Liver (tissue), 3 donors: Measurements from ENCODE around the gene TMEM167A.

Experiments used
- EGR1 ChIP-seq, 2 donors: IDR thresholded peaks; 2 replicates each; pipeline ENCODE4 v1.6.1; 2016 to 2018; ENCODE audit warnings: antibody characterized with exemption in 2 of 2, low read depth in 2 of 2
- FOXA1 ChIP-seq: IDR thresholded peaks from 2 replicates; pipeline ENCODE4 v1.6.1; 2016; ENCODE audit warnings: antibody characterized with exemption
- GABPA ChIP-seq, 2 donors: IDR thresholded peaks in 1 of 2; conservative IDR thresholded peaks in 1 of 2; 2 replicates each; pipeline ENCODE4 v1.6.1; 2016; ENCODE audit warnings: antibody characterized with exemption in 2 of 2, mild to moderate bottlenecking in 1 of 2, moderate library complexity in 1 of 2
- HNF4G ChIP-seq: IDR thresholded peaks from 2 replicates; pipeline ENCODE4 v1.6.1; 2016; ENCODE audit warnings: antibody characterized with exemption
- JUND ChIP-seq, 2 donors: IDR thresholded peaks; 2 replicates each; pipeline ENCODE4 v1.6.1; 2016; ENCODE audit warnings: antibody characterized with exemption in 2 of 2
- RAD21 ChIP-seq, 2 donors: IDR thresholded peaks; 2 replicates each; pipeline ENCODE4 v1.6.1; 2016; ENCODE audit warnings: antibody characterized with exemption in 2 of 2, mild to moderate bottlenecking in 2 of 2
- SP1 ChIP-seq: IDR thresholded peaks from 2 replicates; pipeline ENCODE4 v1.6.1; 2018; ENCODE audit warnings: antibody characterized with exemption, mild to moderate bottlenecking
- TAF1 ChIP-seq: conservative IDR thresholded peaks from 2 replicates; pipeline ENCODE4 v1.6.1; 2016; ENCODE audit warnings: antibody characterized with exemption, mild to moderate bottlenecking
- YY1 ChIP-seq: IDR thresholded peaks from 2 replicates; pipeline ENCODE4 v1.6.1; 2016; ENCODE audit warnings: antibody characterized with exemption, mild to moderate bottlenecking
- TF ChIP-seq, protein P1 (sequence below): fragments of 150-350 bp; IDR thresholded peaks from 2 replicates; pipeline ENCODE4 v1.5.1; 2017; ENCODE audit warnings: improper control_type of control experiment, low read depth, low read length; ENCODE audit not compliant: missing input control
- TF ChIP-seq, protein P2 (sequence below): IDR thresholded peaks from 2 replicates; pipeline ENCODE4 v1.6.1; 2016; ENCODE audit warnings: antibody characterized with exemption, mild to moderate bottlenecking
- TF ChIP-seq, protein P3 (sequence below): IDR thresholded peaks from 2 replicates; pipeline ENCODE4 v1.6.1; 2016; ENCODE audit warnings: antibody characterized with exemption
- TF ChIP-seq, protein P4 (sequence below): IDR thresholded peaks from 2 replicates; pipeline ENCODE4 v1.6.1; 2016; ENCODE audit warnings: antibody characterized with exemption
- TF ChIP-seq, protein P5 (sequence below): IDR thresholded peaks from 2 replicates; pipeline ENCODE4 v1.6.1; 2016; ENCODE audit warnings: antibody characterized with exemption
- donor health status: healthy.
- donor health status: healthy.

DNA sequence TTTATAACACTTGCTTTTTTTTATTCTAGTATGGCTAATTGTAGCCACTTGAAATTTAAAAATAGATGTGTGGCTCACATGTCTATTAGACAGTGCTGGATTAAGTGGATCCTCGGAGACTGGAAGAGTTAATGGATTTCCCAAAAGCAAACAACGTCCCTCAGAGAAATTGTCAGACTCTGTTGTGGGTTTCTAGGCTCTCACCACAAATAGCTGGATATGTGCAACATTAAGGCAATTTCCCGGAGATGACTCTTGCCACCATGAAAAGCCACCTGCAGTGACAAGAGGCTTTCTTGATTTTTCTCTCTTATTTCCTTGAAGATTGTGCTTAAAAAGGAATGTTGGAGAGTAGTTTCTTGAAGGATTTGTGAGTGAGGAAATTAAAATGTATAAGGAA, 43.2 kb downstream of the TMEM167A start:
- TF ChIP-seq, protein P1, sequence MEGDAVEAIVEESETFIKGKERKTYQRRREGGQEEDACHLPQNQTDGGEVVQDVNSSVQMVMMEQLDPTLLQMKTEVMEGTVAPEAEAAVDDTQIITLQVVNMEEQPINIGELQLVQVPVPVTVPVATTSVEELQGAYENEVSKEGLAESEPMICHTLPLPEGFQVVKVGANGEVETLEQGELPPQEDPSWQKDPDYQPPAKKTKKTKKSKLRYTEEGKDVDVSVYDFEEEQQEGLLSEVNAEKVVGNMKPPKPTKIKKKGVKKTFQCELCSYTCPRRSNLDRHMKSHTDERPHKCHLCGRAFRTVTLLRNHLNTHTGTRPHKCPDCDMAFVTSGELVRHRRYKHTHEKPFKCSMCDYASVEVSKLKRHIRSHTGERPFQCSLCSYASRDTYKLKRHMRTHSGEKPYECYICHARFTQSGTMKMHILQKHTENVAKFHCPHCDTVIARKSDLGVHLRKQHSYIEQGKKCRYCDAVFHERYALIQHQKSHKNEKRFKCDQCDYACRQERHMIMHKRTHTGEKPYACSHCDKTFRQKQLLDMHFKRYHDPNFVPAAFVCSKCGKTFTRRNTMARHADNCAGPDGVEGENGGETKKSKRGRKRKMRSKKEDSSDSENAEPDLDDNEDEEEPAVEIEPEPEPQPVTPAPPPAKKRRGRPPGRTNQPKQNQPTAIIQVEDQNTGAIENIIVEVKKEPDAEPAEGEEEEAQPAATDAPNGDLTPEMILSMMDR: no peak
- TF ChIP-seq RAD21 (IDR thresholded peaks at IDR 0.05) (no peak), JUND (IDR thresholded peaks at IDR 0.05) (no peak), GABPA (IDR thresholded peaks at IDR 0.05 in 1 of 2, conservative IDR thresholded peaks at IDR 0.05 in 1 of 2) (no peak), TAF1 (no peak), HNF4G (no peak), YY1 (no peak), EGR1 (IDR thresholded peaks at IDR 0.05; ENCODE audit: low read depth in 2 of 2) (no peak), SP1 (no peak), FOXA1 (no peak)
- TF ChIP-seq, protein P2, sequence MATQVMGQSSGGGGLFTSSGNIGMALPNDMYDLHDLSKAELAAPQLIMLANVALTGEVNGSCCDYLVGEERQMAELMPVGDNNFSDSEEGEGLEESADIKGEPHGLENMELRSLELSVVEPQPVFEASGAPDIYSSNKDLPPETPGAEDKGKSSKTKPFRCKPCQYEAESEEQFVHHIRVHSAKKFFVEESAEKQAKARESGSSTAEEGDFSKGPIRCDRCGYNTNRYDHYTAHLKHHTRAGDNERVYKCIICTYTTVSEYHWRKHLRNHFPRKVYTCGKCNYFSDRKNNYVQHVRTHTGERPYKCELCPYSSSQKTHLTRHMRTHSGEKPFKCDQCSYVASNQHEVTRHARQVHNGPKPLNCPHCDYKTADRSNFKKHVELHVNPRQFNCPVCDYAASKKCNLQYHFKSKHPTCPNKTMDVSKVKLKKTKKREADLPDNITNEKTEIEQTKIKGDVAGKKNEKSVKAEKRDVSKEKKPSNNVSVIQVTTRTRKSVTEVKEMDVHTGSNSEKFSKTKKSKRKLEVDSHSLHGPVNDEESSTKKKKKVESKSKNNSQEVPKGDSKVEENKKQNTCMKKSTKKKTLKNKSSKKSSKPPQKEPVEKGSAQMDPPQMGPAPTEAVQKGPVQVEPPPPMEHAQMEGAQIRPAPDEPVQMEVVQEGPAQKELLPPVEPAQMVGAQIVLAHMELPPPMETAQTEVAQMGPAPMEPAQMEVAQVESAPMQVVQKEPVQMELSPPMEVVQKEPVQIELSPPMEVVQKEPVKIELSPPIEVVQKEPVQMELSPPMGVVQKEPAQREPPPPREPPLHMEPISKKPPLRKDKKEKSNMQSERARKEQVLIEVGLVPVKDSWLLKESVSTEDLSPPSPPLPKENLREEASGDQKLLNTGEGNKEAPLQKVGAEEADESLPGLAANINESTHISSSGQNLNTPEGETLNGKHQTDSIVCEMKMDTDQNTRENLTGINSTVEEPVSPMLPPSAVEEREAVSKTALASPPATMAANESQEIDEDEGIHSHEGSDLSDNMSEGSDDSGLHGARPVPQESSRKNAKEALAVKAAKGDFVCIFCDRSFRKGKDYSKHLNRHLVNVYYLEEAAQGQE: no peak
- TF ChIP-seq, protein P3, sequence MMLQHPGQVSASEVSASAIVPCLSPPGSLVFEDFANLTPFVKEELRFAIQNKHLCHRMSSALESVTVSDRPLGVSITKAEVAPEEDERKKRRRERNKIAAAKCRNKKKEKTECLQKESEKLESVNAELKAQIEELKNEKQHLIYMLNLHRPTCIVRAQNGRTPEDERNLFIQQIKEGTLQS: no peak
- TF ChIP-seq, protein P4, sequence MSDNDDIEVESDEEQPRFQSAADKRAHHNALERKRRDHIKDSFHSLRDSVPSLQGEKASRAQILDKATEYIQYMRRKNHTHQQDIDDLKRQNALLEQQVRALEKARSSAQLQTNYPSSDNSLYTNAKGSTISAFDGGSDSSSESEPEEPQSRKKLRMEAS: no peak
- TF ChIP-seq, protein P5, sequence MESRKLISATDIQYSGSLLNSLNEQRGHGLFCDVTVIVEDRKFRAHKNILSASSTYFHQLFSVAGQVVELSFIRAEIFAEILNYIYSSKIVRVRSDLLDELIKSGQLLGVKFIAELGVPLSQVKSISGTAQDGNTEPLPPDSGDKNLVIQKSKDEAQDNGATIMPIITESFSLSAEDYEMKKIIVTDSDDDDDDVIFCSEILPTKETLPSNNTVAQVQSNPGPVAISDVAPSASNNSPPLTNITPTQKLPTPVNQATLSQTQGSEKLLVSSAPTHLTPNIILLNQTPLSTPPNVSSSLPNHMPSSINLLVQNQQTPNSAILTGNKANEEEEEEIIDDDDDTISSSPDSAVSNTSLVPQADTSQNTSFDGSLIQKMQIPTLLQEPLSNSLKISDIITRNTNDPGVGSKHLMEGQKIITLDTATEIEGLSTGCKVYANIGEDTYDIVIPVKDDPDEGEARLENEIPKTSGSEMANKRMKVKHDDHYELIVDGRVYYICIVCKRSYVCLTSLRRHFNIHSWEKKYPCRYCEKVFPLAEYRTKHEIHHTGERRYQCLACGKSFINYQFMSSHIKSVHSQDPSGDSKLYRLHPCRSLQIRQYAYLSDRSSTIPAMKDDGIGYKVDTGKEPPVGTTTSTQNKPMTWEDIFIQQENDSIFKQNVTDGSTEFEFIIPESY: no peak
